C4-2B (cell line): Measurements from ENCODE around the gene KCNH3.

Source experiments
- H3K27ac ChIP-seq: fragments of 450-650 bp; 2 replicates; pipeline ENCODE4 v1.5.1; 2017
- CTCF ChIP-seq: fragments of 450-650 bp; conservative IDR thresholded peaks from 2 replicates; pipeline ENCODE4 v1.5.1; 2017; ENCODE audit warnings: mild to moderate bottlenecking
- ZFX ChIP-seq: fragments of 450-650 bp; IDR thresholded peaks from 2 replicates; pipeline ENCODE4 v1.6.1; 2017

KCNH3 gene

GRCh38 chr12:49543221-49543913 lies 4.5 kb downstream of the KCNH3 start:
- TF ChIP-seq CTCF = no peak
- TF ChIP-seq ZFX = no peak
- no peak overlapping the region for H3K27ac ChIP-seq

GRCh38 chr12:49543914-49544815 lies 5.3 kb downstream of the KCNH3 start:
- TF ChIP-seq CTCF (no peak), ZFX (no peak)
- H3K27ac ChIP-seq = no peak overlapping the region

GRCh38 chr12:49545815-49546214 lies 7.0 kb downstream of the KCNH3 start:
- TF ChIP-seq ZFX = no peak
- TF ChIP-seq CTCF = no peak
- H3K27ac ChIP-seq = no peak overlapping the region

- TF ChIP-seq CTCF (no peak), ZFX (no peak)
- H3K27ac ChIP-seq = no peak overlapping the region
These were observed 7.7 kb downstream of the KCNH3 start for GRCh38 chr12:49546481-49546880.

GRCh38 chr12:49547090-49547690 lies 8.4 kb downstream of the KCNH3 start:
- no peak overlapping the region for H3K27ac ChIP-seq
- TF ChIP-seq ZFX = no peak
- no peak for TF ChIP-seq CTCF

GRCh38 chr12:49548481-49548821 lies 9.6 kb downstream of the KCNH3 start:
- TF ChIP-seq ZFX = no peak

GRCh38 chr12:49548822-49549648 lies 10.2 kb downstream of the KCNH3 start:
- H3K27ac ChIP-seq = no peak overlapping the region
- TF ChIP-seq CTCF (no peak), ZFX (no peak)

More at GRCh38 chr12:49548481-49548821, 9.6 kb downstream of the KCNH3 start:
- H3K27ac ChIP-seq = no peak overlapping the region
